HEK293 (cell line): ENCODE data around the gene PCSK6.

ENCODE experiments used
- HOXA7 ChIP-seq: sonication (generic); formaldehyde crosslinking; IDR thresholded peaks from 2 replicates; pipeline ENCODE4 v1.8.1; 2022; ENCODE audit warnings: missing genetic modification reagents, borderline replicate concordance
- PRDM1 ChIP-seq: fragments of 450-650 bp; formaldehyde crosslinking; IDR thresholded peaks from 2 replicates; pipeline ENCODE4; 2016; ENCODE audit warnings: missing biosample characterization, missing genetic modification characterization
- SETDB1 ChIP-seq: IDR thresholded peaks from one replicate; pipeline ENCODE4 v1.6.1; 2017; ENCODE audit warnings: mild to moderate bottlenecking, low read length, moderate library complexity, mixed read lengths; ENCODE audit not compliant: insufficient read length
- ZBTB1 ChIP-seq: fragments of 450-650 bp; formaldehyde crosslinking; IDR thresholded peaks from 2 replicates; pipeline ENCODE4 v1.5.1; 2016; ENCODE audit warnings: missing biosample characterization, missing genetic modification characterization
- ZFP3 ChIP-seq: fragments of 450-650 bp; formaldehyde crosslinking; IDR thresholded peaks from 2 replicates; pipeline ENCODE4 v1.5.1; 2016; ENCODE audit warnings: low read depth, missing biosample characterization, missing genetic modification characterization
- ZNF157 ChIP-seq: fragments of 450-650 bp; formaldehyde crosslinking; IDR thresholded peaks from 2 replicates; pipeline ENCODE4 v1.5.1; 2016; ENCODE audit warnings: missing biosample characterization, missing genetic modification characterization
- ZNF248 ChIP-seq: fragments of 450-650 bp; formaldehyde crosslinking; IDR thresholded peaks from 2 replicates; pipeline ENCODE4 v1.5.1; 2017; ENCODE audit warnings: missing biosample characterization, missing genetic modification characterization
- ZNF274 ChIP-seq, 2 experiments: fragments of 200-500 bp in 1 of 2; fragments of 450-650 bp in 1 of 2; sonication (Bioruptor generic) in 1 of 2; formaldehyde crosslinking in 1 of 2; IDR thresholded peaks; 2 replicates each; pipeline versions ENCODE4 v1.5.1 to v1.6.1; 2014 to 2016; ENCODE audit warnings: borderline replicate concordance in 1 of 2, inconsistent platforms in 1 of 2, low read length in 1 of 2, missing biosample characterization in 1 of 2, missing genetic modification characterization in 1 of 2
- ZNF302 ChIP-seq: fragments of 450-650 bp; formaldehyde crosslinking; IDR thresholded peaks from 2 replicates; pipeline ENCODE4 v1.5.1; 2016; ENCODE audit warnings: missing biosample characterization, missing genetic modification characterization, low read depth
- ZNF324 ChIP-seq: fragments of 450-650 bp; formaldehyde crosslinking; IDR thresholded peaks from 2 replicates; pipeline ENCODE4 v1.5.1; 2016; ENCODE audit warnings: missing biosample characterization, missing genetic modification characterization
- ZNF473 ChIP-seq: fragments of 450-650 bp; formaldehyde crosslinking; IDR thresholded peaks from 2 replicates; pipeline ENCODE4 v1.5.1; 2017; ENCODE audit warnings: missing biosample characterization, missing genetic modification characterization
- ZNF830 ChIP-seq: fragments of 450-650 bp; IDR thresholded peaks from 2 replicates; pipeline ENCODE4 v1.5.0; 2018; ENCODE audit warnings: missing biosample characterization, missing genetic modification characterization, low read depth, mild to moderate bottlenecking, moderate library complexity
- TF ChIP-seq, protein P1 (sequence below): fragments of 450-650 bp; formaldehyde crosslinking; IDR thresholded peaks from 2 replicates; pipeline ENCODE4 v1.5.1; 2016; ENCODE audit warnings: missing biosample characterization, missing genetic modification characterization

DNA sequence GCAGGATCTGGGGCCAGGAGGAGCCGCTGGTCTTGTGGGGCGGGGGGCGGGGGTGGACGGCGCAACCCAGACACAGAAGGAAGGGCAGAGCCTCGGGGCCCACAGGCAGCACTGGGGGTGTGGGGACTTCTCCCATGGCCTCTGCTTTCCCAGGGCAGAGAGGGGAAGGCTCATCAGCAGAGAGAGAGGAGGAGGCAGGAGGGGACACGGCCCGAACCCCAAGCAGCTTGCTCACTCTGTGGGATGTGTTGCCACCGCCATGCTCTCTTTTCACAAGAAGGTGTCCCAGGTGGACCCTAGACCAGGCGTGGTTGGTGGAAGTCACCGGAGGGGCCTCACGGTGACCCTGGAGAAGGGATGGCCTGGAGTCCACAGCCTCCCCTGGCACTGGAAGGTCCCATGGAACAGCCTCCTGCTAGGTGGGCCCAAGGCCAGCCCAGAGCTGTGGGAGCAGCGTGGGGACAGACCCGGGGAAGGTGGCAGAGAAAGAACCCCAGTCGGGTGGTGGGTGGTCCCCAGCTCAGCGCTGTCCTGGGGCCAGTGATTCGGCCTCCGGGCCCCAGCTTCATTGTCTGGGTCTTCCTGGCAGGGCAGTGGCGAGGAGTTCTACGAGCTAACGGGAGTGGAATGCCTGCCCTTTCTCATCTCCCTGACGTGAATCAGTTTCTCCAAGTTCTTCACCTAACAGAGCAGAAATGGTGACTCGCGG is 46.8 kb upstream of the PCSK6 start:
- no peak for TF ChIP-seq ZNF157 (tag by site-specific recombination)
- no peak for TF ChIP-seq ZBTB1 (tag by site-specific recombination)
- TF ChIP-seq, protein P1, sequence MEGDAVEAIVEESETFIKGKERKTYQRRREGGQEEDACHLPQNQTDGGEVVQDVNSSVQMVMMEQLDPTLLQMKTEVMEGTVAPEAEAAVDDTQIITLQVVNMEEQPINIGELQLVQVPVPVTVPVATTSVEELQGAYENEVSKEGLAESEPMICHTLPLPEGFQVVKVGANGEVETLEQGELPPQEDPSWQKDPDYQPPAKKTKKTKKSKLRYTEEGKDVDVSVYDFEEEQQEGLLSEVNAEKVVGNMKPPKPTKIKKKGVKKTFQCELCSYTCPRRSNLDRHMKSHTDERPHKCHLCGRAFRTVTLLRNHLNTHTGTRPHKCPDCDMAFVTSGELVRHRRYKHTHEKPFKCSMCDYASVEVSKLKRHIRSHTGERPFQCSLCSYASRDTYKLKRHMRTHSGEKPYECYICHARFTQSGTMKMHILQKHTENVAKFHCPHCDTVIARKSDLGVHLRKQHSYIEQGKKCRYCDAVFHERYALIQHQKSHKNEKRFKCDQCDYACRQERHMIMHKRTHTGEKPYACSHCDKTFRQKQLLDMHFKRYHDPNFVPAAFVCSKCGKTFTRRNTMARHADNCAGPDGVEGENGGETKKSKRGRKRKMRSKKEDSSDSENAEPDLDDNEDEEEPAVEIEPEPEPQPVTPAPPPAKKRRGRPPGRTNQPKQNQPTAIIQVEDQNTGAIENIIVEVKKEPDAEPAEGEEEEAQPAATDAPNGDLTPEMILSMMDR (tag by site-specific recombination): no peak
- no peak for TF ChIP-seq HOXA7 (CRISPR knock-in tag)
- TF ChIP-seq ZNF324 (tag by site-specific recombination): no peak
- TF ChIP-seq PRDM1: no peak
- TF ChIP-seq ZNF248 (tag by site-specific recombination): no peak
- no peak for TF ChIP-seq ZNF830 (tag by site-specific recombination)
- TF ChIP-seq ZNF274 (IDR thresholded peaks at IDR 0.05; ENCODE audit: low read length): no peak
- TF ChIP-seq ZNF274 (tag by site-specific recombination; IDR thresholded peaks at IDR 0.05; ENCODE audit: borderline replicate concordance): no peak
- TF ChIP-seq ZNF473 (tag by site-specific recombination): no peak
- TF ChIP-seq ZNF302 (tag by site-specific recombination): no peak
- no peak for TF ChIP-seq SETDB1
- no peak for TF ChIP-seq ZFP3 (tag by site-specific recombination)
